Lower leg skin (tissue), 3 donors: ENCODE results near the gene JUP.
"Not testable (repeated sequence)": the region's sequence is repeated elsewhere in the genome, so short reads cannot be mapped to it uniquely, and the experiment has no call there.

ENCODE experiments used
- POLR2A ChIP-seq, 2 donors: fragments of 450-650 bp; IDR thresholded peaks; one replicate each; pipeline ENCODE4 v1.6.1; 2016 to 2017; ENCODE audit warnings: antibody characterized with exemption in 2 of 2, mild to moderate bottlenecking in 1 of 2, moderate library complexity in 1 of 2
- TF ChIP-seq, protein P1 (sequence below), 3 donors: fragments of 450-650 bp; IDR thresholded peaks; one replicate each; pipeline ENCODE4 v1.5.1; 2016; ENCODE audit warnings: antibody characterized with exemption in 3 of 3, mild to moderate bottlenecking in 3 of 3, moderate library complexity in 2 of 3

DNA sequence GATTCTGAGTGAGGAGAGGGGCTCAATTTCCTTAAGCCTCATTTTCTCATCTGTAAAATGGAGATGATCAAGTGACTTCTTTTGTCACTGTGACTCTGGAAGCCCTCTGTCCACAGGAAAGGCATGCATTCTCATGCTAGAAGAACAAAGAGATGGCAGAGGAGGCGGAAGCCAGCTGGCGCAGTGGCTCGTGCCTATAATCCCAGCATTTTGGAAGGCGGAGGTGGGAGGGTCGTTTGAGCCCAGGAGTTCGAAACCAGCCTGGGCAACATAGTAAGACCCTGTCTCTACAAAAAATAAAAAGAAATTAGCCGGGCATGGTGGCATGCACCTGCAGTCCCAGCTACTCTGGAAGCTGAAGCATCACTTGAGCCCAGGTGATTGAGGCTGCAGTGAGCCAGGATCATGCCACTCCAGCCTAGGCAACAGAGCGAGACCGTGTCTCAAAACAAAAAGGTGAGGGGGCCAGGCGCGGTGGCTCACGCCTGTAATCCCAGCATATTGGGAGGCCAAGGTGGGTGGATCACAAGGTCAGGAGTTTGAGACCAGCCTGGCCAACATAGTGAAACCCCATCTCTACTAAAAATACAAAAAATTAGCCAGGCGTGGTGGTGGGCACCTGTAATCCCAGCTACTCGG, 10.1 kb downstream of the JUP start:
- TF ChIP-seq POLR2A (IDR thresholded peaks at IDR 0.05): not testable (repeated sequence)
- TF ChIP-seq, protein P1, sequence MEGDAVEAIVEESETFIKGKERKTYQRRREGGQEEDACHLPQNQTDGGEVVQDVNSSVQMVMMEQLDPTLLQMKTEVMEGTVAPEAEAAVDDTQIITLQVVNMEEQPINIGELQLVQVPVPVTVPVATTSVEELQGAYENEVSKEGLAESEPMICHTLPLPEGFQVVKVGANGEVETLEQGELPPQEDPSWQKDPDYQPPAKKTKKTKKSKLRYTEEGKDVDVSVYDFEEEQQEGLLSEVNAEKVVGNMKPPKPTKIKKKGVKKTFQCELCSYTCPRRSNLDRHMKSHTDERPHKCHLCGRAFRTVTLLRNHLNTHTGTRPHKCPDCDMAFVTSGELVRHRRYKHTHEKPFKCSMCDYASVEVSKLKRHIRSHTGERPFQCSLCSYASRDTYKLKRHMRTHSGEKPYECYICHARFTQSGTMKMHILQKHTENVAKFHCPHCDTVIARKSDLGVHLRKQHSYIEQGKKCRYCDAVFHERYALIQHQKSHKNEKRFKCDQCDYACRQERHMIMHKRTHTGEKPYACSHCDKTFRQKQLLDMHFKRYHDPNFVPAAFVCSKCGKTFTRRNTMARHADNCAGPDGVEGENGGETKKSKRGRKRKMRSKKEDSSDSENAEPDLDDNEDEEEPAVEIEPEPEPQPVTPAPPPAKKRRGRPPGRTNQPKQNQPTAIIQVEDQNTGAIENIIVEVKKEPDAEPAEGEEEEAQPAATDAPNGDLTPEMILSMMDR (IDR thresholded peaks at IDR 0.05): not testable (repeated sequence)
